Measurements from ENCODE around the gene NAA35.

DNA sequence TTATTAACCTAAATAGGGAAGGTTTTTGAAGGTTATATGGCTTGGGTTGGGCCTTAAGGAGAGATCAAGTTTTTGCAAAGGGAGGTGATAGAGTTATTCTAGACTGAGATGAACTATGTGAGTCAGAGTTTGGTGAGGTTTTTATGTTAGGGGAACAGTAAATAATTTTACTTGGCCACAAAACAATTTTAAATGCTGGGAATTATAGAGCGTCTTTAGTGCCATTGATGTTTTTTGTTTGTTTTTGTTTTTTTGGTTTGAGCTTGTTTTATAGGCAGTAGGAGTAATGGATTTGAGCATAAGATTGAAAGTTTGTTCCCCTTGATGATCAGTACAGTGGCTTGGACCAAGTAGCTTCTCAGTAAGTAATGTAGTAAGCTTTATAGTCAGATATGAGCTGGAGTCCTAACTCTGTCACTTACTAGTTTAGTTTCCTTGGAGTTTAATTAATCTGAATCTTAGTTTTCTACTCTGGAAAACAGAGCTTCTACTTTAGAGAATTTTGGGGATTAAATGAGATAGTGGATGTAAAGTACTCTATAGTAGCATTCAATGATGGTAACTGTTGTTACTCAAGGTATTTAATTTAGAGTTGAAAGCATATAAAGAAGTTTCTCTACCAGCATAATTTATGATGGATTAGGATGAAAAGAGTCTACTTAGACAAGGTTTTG is 2.9 kb downstream of the NAA35 start:
- TF ChIP-seq POLR2AphosphoS5 (IDR thresholded peaks at IDR 0.05; ENCODE audit: insufficient read depth in 1 of 2, low read depth in 1 of 2) (no peak), POLR2A (IDR thresholded peaks at IDR 0.05) (no peak)
- TF ChIP-seq, protein P1, sequence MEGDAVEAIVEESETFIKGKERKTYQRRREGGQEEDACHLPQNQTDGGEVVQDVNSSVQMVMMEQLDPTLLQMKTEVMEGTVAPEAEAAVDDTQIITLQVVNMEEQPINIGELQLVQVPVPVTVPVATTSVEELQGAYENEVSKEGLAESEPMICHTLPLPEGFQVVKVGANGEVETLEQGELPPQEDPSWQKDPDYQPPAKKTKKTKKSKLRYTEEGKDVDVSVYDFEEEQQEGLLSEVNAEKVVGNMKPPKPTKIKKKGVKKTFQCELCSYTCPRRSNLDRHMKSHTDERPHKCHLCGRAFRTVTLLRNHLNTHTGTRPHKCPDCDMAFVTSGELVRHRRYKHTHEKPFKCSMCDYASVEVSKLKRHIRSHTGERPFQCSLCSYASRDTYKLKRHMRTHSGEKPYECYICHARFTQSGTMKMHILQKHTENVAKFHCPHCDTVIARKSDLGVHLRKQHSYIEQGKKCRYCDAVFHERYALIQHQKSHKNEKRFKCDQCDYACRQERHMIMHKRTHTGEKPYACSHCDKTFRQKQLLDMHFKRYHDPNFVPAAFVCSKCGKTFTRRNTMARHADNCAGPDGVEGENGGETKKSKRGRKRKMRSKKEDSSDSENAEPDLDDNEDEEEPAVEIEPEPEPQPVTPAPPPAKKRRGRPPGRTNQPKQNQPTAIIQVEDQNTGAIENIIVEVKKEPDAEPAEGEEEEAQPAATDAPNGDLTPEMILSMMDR (IDR thresholded peaks at IDR 0.05), result no peak

Data from vagina (tissue), 2 donors.